Activated naive CD8-positive, alpha-beta T cell treated with anti-CD3 and anti-CD28 coated beads, Interleukin-2, amount 10 ng/mL, durations not matched to agents 7 days and 5 days (primary cell): Measurements from ENCODE around the gene KLHL35. TPM values are rescaled to one million over a fixed set of nuclear protein-coding genes. Genes with fewer than 3 reads are reported as not detected.

Source experiments
- ATAC-seq: fragments of 150-1000 bp; cut with Tn5 transposase; one replicate; pipeline ENCODE4 v1.10.0; 2021; ENCODE audit warnings: low read depth, moderate library complexity
- POLR2A ChIA-PET: fragments of 350-600 bp; sonication (Branson Sonifier 250); formaldehyde crosslinking; loops from one replicate; lab custom pipeline; 2021; ENCODE audit warnings: antibody characterized with exemption; lab: Charles Lee
- DNase-seq: peaks from one replicate; pipeline ENCODE4 v3.0.0; 2021
- H3K27ac Mint-ChIP-seq: one replicate; pipeline ENCODE4 v1.8.0; 2022; ENCODE audit warnings: mild to moderate bottlenecking, mixed read lengths
- H3K27me3 Mint-ChIP-seq: one replicate; pipeline ENCODE4 v1.8.0; 2022; ENCODE audit warnings: mild to moderate bottlenecking, moderate library complexity, mixed read lengths
- H3K36me3 Mint-ChIP-seq: one replicate; pipeline ENCODE4 v1.8.0; 2021; ENCODE audit warnings: mild to moderate bottlenecking, mixed read lengths
- H3K4me1 Mint-ChIP-seq: one replicate; pipeline ENCODE4 v1.8.0; 2021; ENCODE audit warnings: mixed read lengths
- H3K4me3 Mint-ChIP-seq: one replicate; pipeline ENCODE4 v1.8.0; 2022; ENCODE audit warnings: mild to moderate bottlenecking, moderate library complexity, mixed read lengths
- H3K9me3 Mint-ChIP-seq: one replicate; pipeline ENCODE4 v1.8.0; 2021; ENCODE audit warnings: mixed read lengths
- total RNA-seq, 2 experiments: library from RNA; stranded (reverse); gene quantifications; one replicate each; pipeline ENCODE4 v1.2.3, GENCODE V29; 2021

The KLHL35 gene
- total RNA-seq, 2 experiments from 2014 or later = 0.55 to 0.65 TPM

- Mint-ChIP-seq H3K4me3 (peak overlapping the region; percentile 91), H3K36me3 (peaks cover 49% of the 10 kb centered on the region), H3K27me3 (peaks cover 7% of the 10 kb centered on the region), H3K4me1 (peaks cover 45% of the 10 kb centered on the region), H3K27ac (peak overlapping the region; percentile 95), H3K9me3 (no peaks in the 10 kb centered on the region)
- POLR2A ChIA-PET = interaction anchor here (0.6 to 1.6 kb wide), 16 partner anchors 12 to 834 kb away, joined by 3 to 6 read pairs (median 4); partner anchors contain the start of gene GDPD5
- DNase-seq (no peak), ATAC-seq (peak; percentile 11)
Measured at GRCh38 chr11:75400146-75400865, 32.7 kb downstream of the KLHL35 start.

- H3K27me3 Mint-ChIP-seq = peaks cover 7% of the 10 kb centered on the region
- peak; percentile 93 for DNase-seq
- peaks cover 42% of the 10 kb centered on the region for H3K4me1 Mint-ChIP-seq
- H3K27ac Mint-ChIP-seq = peak within 1 kb of the TSS; percentile 95
- peak within 1 kb of the TSS; percentile 91 for H3K4me3 Mint-ChIP-seq
- ATAC-seq = peak; percentile 91
- H3K36me3 Mint-ChIP-seq = peaks cover 45% of the 10 kb centered on the region
- no peaks in the 10 kb centered on the region for H3K9me3 Mint-ChIP-seq
- POLR2A ChIA-PET = interaction anchor here (0.6 to 1.6 kb wide), 16 partner anchors 11 to 835 kb away, joined by 3 to 6 read pairs (median 4); partner anchors contain the start of gene GDPD5
Measured at GRCh38 chr11:75399344-75400145, 33.5 kb downstream of the KLHL35 start, which contains the start of gene RPS3. Gene RPS3, plus strand, starts transcription at chr11:75399518. Its CDS starts 30 bp downstream, at chr11:75399548.

GRCh38 chr11:75398906-75399305 lies 34.1 kb downstream of the KLHL35 start:
- Mint-ChIP-seq H3K4me3 (peak overlapping the region; percentile 91), H3K27ac (peak overlapping the region; percentile 95), H3K36me3 (peaks cover 40% of the 10 kb centered on the region), H3K4me1 (peaks cover 36% of the 10 kb centered on the region), H3K9me3 (no peaks in the 10 kb centered on the region), H3K27me3 (peaks cover 9% of the 10 kb centered on the region)
- DNase-seq = no peak
- POLR2A ChIA-PET = interaction anchor here (0.9 to 1.6 kb wide), 5 partner anchors 9 to 130 kb away, joined by 3 to 6 read pairs (median 5); no protein-coding TSS in a partner anchor
- peak; percentile 10 for ATAC-seq

GRCh38 chr11:75394085-75394840 lies 38.7 kb downstream of the KLHL35 start:
- POLR2A ChIA-PET = no interaction called here
- no peak overlapping the region for H3K27ac Mint-ChIP-seq

GRCh38 chr11:75389925-75390324 lies 43.1 kb downstream of the KLHL35 start:
- Mint-ChIP-seq H3K27me3 (peaks cover 23% of the 10 kb centered on the region), H3K4me3 (no peak overlapping the region), H3K27ac (no peak overlapping the region), H3K36me3 (no peaks in the 10 kb centered on the region), H3K4me1 (no peaks in the 10 kb centered on the region), H3K9me3 (no peaks in the 10 kb centered on the region)
- POLR2A ChIA-PET = interaction anchor here (0.6 kb wide), 2 partner anchors 9 to 130 kb away, joined by 3 read pairs; no protein-coding TSS in a partner anchor
- no peak for ATAC-seq
- DNase-seq = no peak

More at GRCh38 chr11:75394085-75394840, 38.7 kb downstream of the KLHL35 start:
- no peak for ATAC-seq
- peaks cover under 1% of the 10 kb centered on the region for H3K36me3 Mint-ChIP-seq
- no peak overlapping the region for H3K4me3 Mint-ChIP-seq
- H3K27me3 Mint-ChIP-seq = peaks cover 21% of the 10 kb centered on the region
- no peak for DNase-seq
- no peaks in the 10 kb centered on the region for H3K9me3 Mint-ChIP-seq
- peaks cover 5% of the 10 kb centered on the region for H3K4me1 Mint-ChIP-seq

- peaks cover 22% of the 10 kb centered on the region for H3K27me3 Mint-ChIP-seq
- peaks cover 5% of the 10 kb centered on the region for H3K4me1 Mint-ChIP-seq
- H3K36me3 Mint-ChIP-seq = no peaks in the 10 kb centered on the region
- ATAC-seq = no peak
- POLR2A ChIA-PET = interaction anchor here (0.6 to 1.3 kb wide), 2 partner anchors 9 to 11 kb away, joined by 3 to 6 read pairs; no protein-coding TSS in a partner anchor
- no peak overlapping the region for H3K4me3 Mint-ChIP-seq
- DNase-seq = no peak
- H3K9me3 Mint-ChIP-seq = no peaks in the 10 kb centered on the region
- no peak overlapping the region for H3K27ac Mint-ChIP-seq
Measured at GRCh38 chr11:75389276-75389605, 43.8 kb downstream of the KLHL35 start.

- peaks cover 21% of the 10 kb centered on the region for H3K27me3 Mint-ChIP-seq
- no peaks in the 10 kb centered on the region for H3K9me3 Mint-ChIP-seq
- H3K36me3 Mint-ChIP-seq = no peaks in the 10 kb centered on the region
- no peak overlapping the region for H3K4me3 Mint-ChIP-seq
- POLR2A ChIA-PET = interaction anchor here (0.9 to 1.3 kb wide), 3 partner anchors 11 to 60 kb away, joined by 5 to 6 read pairs (median 6); no protein-coding TSS in a partner anchor
- peaks cover 11% of the 10 kb centered on the region for H3K4me1 Mint-ChIP-seq
- peak; percentile 64 for DNase-seq
- no peak overlapping the region for H3K27ac Mint-ChIP-seq
- peak; percentile 78 for ATAC-seq
Measured at GRCh38 chr11:75388386-75389275, 44.4 kb downstream of the KLHL35 start.

- DNase-seq (no peak), ATAC-seq (no peak)
- peaks cover 21% of the 10 kb centered on the region for H3K27me3 Mint-ChIP-seq
- no peak overlapping the region for H3K4me3 Mint-ChIP-seq
- no peak overlapping the region for H3K27ac Mint-ChIP-seq
- peaks cover 18% of the 10 kb centered on the region for H3K4me1 Mint-ChIP-seq
- H3K9me3 Mint-ChIP-seq = no peaks in the 10 kb centered on the region
- POLR2A ChIA-PET = interaction anchor here (0.9 to 1.3 kb wide), 3 partner anchors 12 to 59 kb away, joined by 5 to 6 read pairs (median 6); no protein-coding TSS in a partner anchor
- no peaks in the 10 kb centered on the region for H3K36me3 Mint-ChIP-seq
Measured at GRCh38 chr11:75387736-75388294, 45.2 kb downstream of the KLHL35 start.

GRCh38 chr11:75386942-75387630 lies 45.9 kb downstream of the KLHL35 start:
- DNase-seq (no peak), ATAC-seq (no peak)
- Mint-ChIP-seq H3K4me3 (no peak overlapping the region), H3K9me3 (no peaks in the 10 kb centered on the region), H3K27me3 (peaks cover 21% of the 10 kb centered on the region), H3K36me3 (no peaks in the 10 kb centered on the region), H3K4me1 (peaks cover 18% of the 10 kb centered on the region), H3K27ac (no peak overlapping the region)
- POLR2A ChIA-PET = interaction anchor here (1.3 kb wide), 1 partner anchor 46 kb away, joined by 5 read pairs; no protein-coding TSS in a partner anchor

- ATAC-seq = peak; percentile 75
- peaks cover 9% of the 10 kb centered on the region for H3K27me3 Mint-ChIP-seq
- peak; percentile 89 for DNase-seq
- H3K27ac Mint-ChIP-seq = peak overlapping the region; percentile 90
- H3K4me1 Mint-ChIP-seq = peaks cover 22% of the 10 kb centered on the region
- H3K9me3 Mint-ChIP-seq = no peaks in the 10 kb centered on the region
- no peaks in the 10 kb centered on the region for H3K36me3 Mint-ChIP-seq
- H3K4me3 Mint-ChIP-seq = peak overlapping the region; percentile 66
- POLR2A ChIA-PET = interaction anchor here (1.7 to 2.6 kb wide), 5 partner anchors 15 to 104 kb away, joined by 6 to 16 read pairs (median 8); no protein-coding TSS in a partner anchor
Measured at GRCh38 chr11:75384438-75385080, 48.4 kb downstream of the KLHL35 start.
